ENCODE results near the gene ATP2A1.

DNA sequence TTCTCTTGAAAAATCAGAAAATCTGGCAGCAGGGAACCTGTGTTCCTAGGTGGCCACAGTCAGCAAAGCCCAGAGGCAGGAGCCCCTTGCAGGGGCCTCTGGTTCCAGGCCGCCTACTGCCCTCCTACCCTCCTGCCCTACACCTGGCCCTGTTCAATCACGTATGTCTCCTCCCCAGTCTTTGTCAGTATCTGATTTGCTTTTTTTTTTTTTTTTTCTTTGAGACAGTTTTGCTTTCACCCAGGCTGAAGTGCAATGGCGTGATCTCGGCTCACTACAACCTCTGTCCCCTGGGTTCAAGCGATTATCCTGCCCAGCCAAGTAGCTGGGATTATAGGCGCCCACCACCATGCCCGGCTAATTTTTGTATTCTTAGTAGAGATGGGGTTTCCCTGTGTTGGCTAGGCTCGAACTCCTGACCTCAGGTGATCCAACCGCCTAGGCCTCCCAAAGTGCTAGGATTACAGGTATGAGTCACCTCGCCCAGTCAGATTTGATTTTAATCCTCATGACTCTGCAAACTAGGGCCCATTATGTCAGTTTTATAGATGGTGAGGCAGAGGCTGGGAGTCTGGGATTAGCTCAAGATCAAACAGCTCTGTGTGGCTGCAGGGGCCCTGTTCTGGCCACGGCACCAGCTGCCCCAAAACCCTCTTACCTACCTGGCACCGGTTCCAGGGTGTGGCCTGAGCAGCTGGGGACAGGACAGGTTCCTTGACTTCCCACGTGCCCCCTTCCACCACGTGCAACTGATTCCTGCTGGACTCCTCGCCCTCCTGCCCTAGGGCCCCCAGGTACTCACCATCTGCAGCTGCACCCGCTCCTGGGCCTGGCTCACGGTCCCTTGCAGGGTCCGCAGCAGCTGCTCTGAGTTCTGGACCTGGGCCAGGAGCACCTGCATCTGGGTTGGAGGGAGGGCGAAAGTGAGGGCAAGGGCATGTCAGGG lies 32.1 kb downstream of the ATP2A1 start:
- TF ChIP-seq CTCF (IDR thresholded peaks at IDR 0.05) (no peak), POLR2AphosphoS5 (IDR thresholded peaks at IDR 0.05) (no peak), POLR2A (IDR thresholded peaks at IDR 0.05) (no peak)
